SK-N-MC (cell line): ENCODE data around the gene TTC24.

Experiments used
- DNase-seq: peaks from one replicate; pipeline ENCODE4 v3.0.0-alpha.2; 2011; ENCODE audit warnings: low read depth, low spot score
- H3K27ac ChIP-seq: fragments of 200-600 bp; sonication (generic); 2 replicates; pipeline ENCODE4 v1.5.1; 2016; ENCODE audit warnings: mixed run types
- H3K36me3 ChIP-seq: fragments of 200-600 bp; sonication (generic); 2 replicates; pipeline ENCODE4 v1.6.1; 2017; ENCODE audit warnings: antibody characterized with exemption, low read length, mixed read lengths; ENCODE audit not compliant: insufficient read depth
- H3K4me3 ChIP-seq: fragments of 200-600 bp; sonication (generic); 2 replicates; pipeline ENCODE4 v1.5.1; 2016
- H3K9ac ChIP-seq: fragments of 200-600 bp; sonication (generic); 2 replicates; pipeline ENCODE4 v1.8.0; 2017; ENCODE audit warnings: mixed run types, mixed read lengths; ENCODE audit not compliant: insufficient read length
- H3K9me3 ChIP-seq: fragments of 200-600 bp; sonication (generic); 2 replicates; pipeline ENCODE4 v1.6.1; 2017; ENCODE audit warnings: low read depth, mild to moderate bottlenecking, antibody characterized with exemption, low read length, moderate library complexity, mixed read lengths
- EZH2 ChIP-seq: fragments of 200-600 bp; sonication (generic); IDR thresholded peaks from one replicate; pipeline ENCODE4 v1.6.1; 2017; ENCODE audit warnings: antibody characterized with exemption
- FOXP2 ChIP-seq: optimal IDR thresholded peaks from 2 replicates; pipeline ENCODE3; 2011; ENCODE audit warnings: mild to moderate bottlenecking, moderate library complexity; ENCODE audit not compliant: insufficient read depth; ENCODE audit errors: extremely low read length, control extremely low read depth
- POLR2AphosphoS5 ChIP-seq: IDR thresholded peaks from 2 replicates; pipeline ENCODE4 v1.6.1; 2012; ENCODE audit warnings: mild to moderate bottlenecking, low read depth, low read length, borderline replicate concordance

The TTC24 gene

GRCh38 chr1:156616463-156616862, 36.9 kb downstream of the TTC24 start:
- Histone ChIP-seq H3K27ac (no peak overlapping the region), H3K9me3 (no peaks in the 10 kb centered on the region), H3K9ac (no peak overlapping the region), H3K4me3 (no peak overlapping the region), H3K36me3 (no peaks in the 10 kb centered on the region)
- no peak for DNase-seq
- TF ChIP-seq FOXP2, result no peak
- no peak for TF ChIP-seq EZH2
- TF ChIP-seq POLR2AphosphoS5, result no peak

- Histone ChIP-seq H3K9me3 (no peaks in the 10 kb centered on the region), H3K9ac (no peak within 1 kb of the TSS), H3K27ac (no peak within 1 kb of the TSS), H3K4me3 (no peak within 1 kb of the TSS), H3K36me3 (no peaks in the 10 kb centered on the region)
- no peak for TF ChIP-seq EZH2
- TF ChIP-seq FOXP2, result no peak
- no peak for TF ChIP-seq POLR2AphosphoS5
- no peak for DNase-seq
These were observed 39.5 kb downstream of the TTC24 start, which contains the start of gene HAPLN2 for GRCh38 chr1:156618853-156619581. Gene HAPLN2 (plus strand): TSS chr1:156619415. CDS start chr1:156623491, 4,076 bp downstream.

- Histone ChIP-seq H3K9me3 (no peaks in the 10 kb centered on the region), H3K27ac (no peak overlapping the region)
- TF ChIP-seq EZH2, result no peak
- no peak for TF ChIP-seq POLR2AphosphoS5
- TF ChIP-seq FOXP2, result no peak
These were observed 40.0 kb downstream of the TTC24 start for GRCh38 chr1:156619582-156619955.

GRCh38 chr1:156622581-156623297, 43.2 kb downstream of the TTC24 start:
- DNase-seq, result no peak
- H3K9ac ChIP-seq, result no peak overlapping the region
- H3K4me3 ChIP-seq, result no peak overlapping the region
- no peak overlapping the region for H3K27ac ChIP-seq
- no peaks in the 10 kb centered on the region for H3K9me3 ChIP-seq
- TF ChIP-seq POLR2AphosphoS5, result no peak
- no peaks in the 10 kb centered on the region for H3K36me3 ChIP-seq

More at GRCh38 chr1:156619582-156619955, 40.0 kb downstream of the TTC24 start:
- Histone ChIP-seq H3K4me3 (no peak overlapping the region), H3K9ac (no peak overlapping the region), H3K36me3 (no peaks in the 10 kb centered on the region)
- no peak for DNase-seq

GRCh38 chr1:156623946-156624813, 44.7 kb downstream of the TTC24 start:
- Histone ChIP-seq H3K9me3 (no peaks in the 10 kb centered on the region), H3K9ac (no peak overlapping the region), H3K36me3 (no peaks in the 10 kb centered on the region), H3K4me3 (peak overlapping the region; percentile 58; the same call in 1 of the 2 replicates), H3K27ac (no peak overlapping the region)
- no peak for DNase-seq
- no peak for TF ChIP-seq EZH2
- no peak for TF ChIP-seq FOXP2
- TF ChIP-seq POLR2AphosphoS5, result no peak

GRCh38 chr1:156624814-156625435, 45.4 kb downstream of the TTC24 start:
- Histone ChIP-seq H3K9ac (no peak overlapping the region), H3K36me3 (no peaks in the 10 kb centered on the region), H3K9me3 (no peaks in the 10 kb centered on the region), H3K27ac (no peak overlapping the region), H3K4me3 (peak overlapping the region; percentile 58)
- no peak for DNase-seq
- TF ChIP-seq EZH2, result no peak
- TF ChIP-seq FOXP2, result no peak
- no peak for TF ChIP-seq POLR2AphosphoS5

- H3K27ac ChIP-seq, result no peak overlapping the region
- TF ChIP-seq EZH2 (peak; percentile 92), POLR2AphosphoS5 (no peak), FOXP2 (no peak)
- no peak for DNase-seq
- no peak overlapping the region for H3K9ac ChIP-seq
- peak overlapping the region; percentile 43 for H3K4me3 ChIP-seq
- H3K36me3 ChIP-seq, result no peaks in the 10 kb centered on the region
- H3K9me3 ChIP-seq, result no peaks in the 10 kb centered on the region
These were observed 46.0 kb downstream of the TTC24 start for GRCh38 chr1:156625436-156626078.
